HG03103 (cell line): ENCODE measurements around the gene DPP8.
"Not testable (repeated sequence)": the region's sequence is repeated elsewhere in the genome, so short reads cannot be mapped to it uniquely, and the experiment has no call there.

Experiments
- ATAC-seq: cut with Tn5 transposase; IDR thresholded peaks from one replicate; pipeline ENCODE4 v1.9.1; 2021; ENCODE audit warnings: low read depth; ENCODE audit not compliant: unreplicated experiment

The DPP8 gene

DNA sequence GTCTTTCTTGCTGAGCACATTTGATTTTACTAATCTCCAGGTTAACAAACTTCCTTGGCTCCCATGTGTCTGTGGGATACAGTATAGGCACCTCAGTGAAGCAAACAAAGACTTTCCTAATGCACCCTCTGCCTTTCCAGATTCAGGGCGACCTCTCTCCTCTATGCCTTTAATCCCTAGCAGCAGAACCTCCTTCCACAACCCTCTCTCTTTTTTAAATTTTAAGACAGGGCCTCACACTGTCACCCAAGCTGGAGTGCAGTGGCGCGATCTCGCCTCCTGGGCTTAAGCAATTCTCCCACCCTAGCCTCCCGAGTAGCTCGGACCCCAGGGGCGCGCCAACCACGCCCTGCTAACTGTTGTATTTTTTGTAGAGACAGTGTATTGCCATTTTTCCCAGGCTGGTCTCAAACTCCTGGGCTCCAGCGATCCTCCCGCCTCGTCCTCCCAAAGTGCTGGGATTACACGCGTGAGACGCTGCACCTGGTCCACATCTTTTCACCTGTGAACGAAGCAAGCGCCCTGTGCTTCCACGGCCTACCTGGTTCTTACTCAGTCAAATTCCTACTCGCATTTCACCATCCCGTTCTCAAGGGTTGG is 11.1 kb upstream of the DPP8 start:
- ATAC-seq = no peak

DNA sequence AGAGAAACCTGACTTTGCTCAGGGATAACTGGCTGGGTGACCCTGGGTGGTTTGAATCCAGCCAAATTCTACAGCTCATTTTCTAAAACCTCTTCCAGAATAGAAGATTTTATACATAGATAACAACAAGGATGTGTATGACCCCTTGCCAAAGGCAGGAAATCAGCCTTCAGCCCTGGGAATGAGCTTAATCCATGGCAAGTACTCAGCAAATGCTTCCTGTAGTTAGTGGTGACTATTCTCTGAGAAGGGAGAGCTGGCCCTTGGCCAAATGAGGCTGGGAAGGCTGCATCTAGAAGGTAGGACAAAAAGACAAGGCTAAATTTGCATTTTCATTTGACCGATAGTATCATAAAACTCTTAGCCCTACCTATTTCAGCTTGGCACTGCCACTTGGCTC is 8.1 kb upstream of the DPP8 start:
- ATAC-seq = no peak

DNA sequence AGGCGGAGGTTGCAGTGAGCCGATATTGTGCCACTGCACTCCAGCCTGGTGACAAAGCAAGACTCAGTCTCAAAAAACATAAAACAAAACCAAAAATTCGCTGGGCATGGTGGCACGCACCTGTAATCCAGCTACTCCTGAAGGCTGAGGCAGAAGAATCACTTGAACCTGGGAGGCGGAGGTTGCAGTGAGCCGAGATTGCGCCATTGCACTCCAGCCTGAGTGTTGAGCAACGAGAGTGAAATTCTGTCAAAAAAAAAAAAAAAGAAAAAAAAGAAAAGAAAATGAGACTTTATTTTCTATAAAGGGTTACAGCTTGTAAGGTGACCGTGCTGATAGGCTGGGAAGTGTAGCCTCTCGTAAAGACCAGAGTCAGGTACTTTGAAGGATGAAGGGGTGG is 6.7 kb upstream of the DPP8 start:
- no peak for ATAC-seq

DNA sequence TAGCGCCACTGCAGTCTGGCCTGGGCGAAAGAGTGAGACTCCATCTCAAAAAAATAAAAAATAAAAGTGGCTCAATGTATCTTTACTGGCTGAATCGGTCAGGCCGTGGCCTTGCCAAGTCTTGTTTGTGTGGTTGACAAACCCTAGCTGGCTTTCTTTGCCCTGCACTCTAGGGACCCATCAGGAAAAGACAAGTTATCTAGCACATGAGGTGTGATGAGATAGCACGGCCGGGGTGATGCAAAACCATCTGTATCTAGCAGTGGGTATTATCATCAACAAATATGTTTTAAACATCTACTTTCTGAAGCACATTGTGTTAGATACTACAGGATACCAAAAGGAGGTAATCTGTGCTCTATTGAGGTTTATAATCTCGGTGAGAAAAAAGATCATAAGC is 3.9 kb upstream of the DPP8 start:
- ATAC-seq = no peak

DNA sequence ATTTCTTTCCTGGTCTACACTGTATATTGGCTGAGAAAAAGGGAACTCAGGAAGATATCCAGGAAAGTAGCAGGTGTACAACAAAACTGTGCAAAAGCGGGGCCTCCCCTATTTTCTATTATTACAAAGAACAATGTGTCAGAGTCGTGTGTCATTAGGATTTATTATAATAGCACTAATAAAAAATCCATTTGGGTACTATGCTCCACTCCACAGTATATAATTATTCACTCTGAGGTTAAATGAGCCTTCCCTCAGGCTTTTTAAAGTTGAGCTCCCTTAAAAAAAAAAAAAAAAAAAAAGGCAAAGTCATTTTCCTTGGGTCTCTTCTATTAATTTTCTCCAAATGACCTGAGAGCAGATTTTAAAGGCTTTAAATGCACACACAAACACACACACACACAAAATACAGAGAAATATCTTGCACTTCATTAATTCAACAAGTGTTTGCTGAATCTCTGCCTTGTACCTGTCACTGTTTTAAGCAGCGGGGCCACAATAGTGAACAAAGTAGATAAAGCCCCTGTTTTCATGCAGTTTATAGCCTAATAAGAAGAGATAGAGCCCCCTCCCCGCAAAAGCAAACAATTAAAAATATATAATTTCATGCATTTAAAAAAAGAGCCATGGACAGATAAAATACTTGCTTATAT is 1.3 kb upstream of the DPP8 start:
- ATAC-seq = no peak

DNA sequence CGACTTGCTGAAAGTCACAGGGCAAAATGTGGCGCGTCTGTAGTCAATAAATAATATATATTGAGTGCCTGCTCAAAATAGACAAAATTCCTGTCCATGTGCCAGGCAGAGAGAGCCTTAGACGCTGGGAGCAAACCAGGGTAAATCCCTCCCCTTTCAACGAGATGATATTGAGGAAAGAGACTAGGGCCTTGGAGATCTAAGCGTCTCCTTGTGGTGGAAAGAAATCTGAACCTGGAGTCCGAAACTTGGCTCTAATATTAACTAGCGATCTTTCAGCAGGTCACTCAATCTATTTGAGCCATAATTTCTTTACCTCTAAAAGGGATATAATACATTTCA is 348 bp upstream of the DPP8 start:
- no peak for ATAC-seq

DNA sequence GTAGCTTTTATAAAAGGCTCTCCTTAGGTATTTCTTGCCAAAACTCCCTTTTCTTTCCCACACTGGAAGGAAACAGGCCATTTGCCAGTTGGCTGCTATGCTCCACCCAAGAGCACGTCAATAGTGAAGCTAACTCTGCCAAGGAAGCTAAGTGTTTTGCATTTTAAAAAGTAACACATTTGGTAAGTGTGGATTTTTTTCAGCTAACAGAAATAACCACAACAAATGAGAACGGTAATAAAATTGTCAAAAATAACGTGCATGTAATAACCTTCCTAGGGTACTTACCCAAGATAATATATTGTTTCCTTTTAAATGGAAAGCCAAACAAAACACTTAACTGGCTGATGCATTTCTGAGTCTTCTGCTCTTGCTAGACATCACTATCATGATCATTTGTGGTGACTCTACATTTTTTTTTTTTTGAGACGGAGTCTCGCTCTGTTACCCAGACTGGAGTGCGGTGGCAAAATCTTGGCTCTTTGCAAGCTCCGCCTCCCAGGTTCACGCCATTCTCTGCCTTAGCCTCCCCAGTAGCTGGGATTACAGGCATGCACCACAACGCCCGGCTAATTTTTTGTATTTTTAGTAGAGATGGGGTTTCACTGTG is 4.6 kb downstream of the DPP8 start:
- no peak for ATAC-seq

DNA sequence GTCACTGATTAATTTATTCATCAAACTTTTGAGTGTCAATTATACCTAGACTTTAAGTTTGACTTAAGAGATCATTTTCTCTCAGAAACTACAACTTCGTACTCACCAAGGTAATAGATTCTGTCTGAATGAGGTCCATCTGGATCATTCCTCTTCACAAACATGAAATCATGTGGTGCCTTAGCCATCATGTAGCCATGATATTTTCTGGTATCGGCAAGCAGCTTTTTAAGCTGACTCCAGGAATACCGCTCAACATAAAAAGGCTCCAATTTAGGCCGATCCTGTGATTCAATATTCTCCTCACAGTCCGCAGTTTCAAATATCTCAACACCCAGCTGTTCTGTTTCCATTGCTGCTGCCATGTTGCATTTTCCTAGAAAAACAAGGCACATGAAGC is 5.3 kb downstream of the DPP8 start:
- no peak for ATAC-seq

DNA sequence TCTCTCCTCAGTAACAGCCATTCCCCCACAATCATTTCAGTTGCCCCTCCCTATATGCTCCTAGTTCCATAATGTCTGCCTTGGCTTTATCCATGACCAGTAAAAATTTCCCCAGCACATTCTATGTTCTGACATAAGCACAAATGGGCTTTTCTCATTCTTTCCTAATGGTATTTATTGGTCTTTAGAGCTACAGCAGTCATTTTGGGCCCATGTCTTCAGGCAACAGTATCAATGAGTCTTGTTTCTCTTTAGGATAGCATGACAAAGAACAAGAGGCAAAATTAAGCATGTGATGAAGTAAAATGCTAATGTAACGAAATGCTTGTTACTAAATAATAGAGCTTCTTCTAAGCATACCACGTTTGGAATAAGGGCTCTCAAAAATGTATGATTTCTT is 8.2 kb downstream of the DPP8 start:
- no peak for ATAC-seq

DNA sequence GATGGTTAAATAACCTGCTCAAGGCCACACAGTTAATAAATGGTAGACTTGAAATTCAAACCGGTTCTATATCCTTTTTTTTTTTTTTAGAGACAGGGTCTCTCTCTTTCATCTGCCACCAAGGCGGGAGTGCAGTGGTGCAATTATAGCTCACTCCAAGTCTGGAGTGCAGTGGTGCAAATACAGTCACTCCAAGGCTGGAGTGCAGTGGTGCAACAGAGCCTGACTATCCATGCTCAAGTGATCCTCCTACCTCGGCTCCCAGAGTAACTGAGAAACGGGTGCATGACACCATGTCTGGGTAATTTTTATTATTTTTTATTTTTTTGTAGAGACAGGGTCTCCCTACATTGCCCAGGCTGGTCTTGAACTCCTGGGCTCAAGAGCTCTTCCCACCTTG is 23.4 kb downstream of the DPP8 start:
- no peak for ATAC-seq

DNA sequence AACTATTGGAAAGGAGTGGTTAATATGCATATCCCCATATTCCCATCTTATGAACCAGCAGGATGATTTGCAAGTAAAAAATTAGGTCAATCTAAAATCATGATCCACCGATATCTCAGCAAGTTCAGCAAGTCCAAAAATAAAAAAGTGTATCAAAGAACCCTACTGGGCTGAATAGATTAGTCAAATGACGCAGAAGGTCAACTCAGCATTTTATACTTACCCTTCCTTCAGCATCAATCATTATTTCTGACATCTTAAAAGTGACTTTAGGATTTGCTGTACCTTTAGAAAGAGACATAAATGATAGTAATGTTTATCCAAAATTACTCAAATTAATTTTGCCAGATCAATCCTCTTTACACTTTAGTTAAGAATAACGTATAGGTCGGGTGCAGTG is 32.6 kb downstream of the DPP8 start:
- ATAC-seq = no peak

DNA sequence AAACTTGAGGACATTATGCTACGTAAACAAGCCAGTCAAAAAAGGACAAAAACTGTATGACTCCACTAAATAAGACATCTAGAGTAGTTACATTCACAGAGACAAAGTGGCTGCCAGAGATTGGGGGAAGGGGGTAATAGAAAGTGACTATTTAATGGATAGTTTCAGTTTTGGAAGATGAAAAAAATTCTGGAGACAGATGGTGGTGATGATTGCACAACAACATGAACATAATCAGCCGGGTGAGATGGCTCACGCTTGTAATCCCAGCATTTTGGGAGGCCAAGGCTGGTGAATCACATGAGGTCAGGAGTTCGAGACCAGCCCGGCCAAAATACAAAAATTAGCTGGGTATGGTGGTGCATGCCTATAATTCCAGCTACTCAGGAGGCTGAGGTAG is 40.6 kb downstream of the DPP8 start:
- ATAC-seq = no peak

DNA sequence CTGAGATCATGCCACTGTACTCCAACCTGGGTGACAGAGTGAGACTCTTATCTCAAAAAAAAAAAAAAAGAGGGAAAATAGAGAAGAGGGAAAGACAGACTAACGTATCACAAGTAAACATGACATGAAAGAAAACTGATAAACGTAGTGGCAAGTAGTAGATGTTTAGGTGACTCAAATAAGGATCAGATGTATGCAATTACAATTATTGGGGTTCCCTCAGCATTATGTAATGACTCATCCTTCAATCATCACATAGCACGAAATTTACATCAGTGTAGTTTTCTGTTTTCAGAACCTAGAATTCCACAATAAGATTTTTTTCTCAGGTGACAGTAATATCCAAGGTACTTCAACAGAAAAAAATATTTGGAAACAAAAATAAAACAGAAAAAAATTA is 46.6 kb downstream of the DPP8 start:
- ATAC-seq = no peak

DNA sequence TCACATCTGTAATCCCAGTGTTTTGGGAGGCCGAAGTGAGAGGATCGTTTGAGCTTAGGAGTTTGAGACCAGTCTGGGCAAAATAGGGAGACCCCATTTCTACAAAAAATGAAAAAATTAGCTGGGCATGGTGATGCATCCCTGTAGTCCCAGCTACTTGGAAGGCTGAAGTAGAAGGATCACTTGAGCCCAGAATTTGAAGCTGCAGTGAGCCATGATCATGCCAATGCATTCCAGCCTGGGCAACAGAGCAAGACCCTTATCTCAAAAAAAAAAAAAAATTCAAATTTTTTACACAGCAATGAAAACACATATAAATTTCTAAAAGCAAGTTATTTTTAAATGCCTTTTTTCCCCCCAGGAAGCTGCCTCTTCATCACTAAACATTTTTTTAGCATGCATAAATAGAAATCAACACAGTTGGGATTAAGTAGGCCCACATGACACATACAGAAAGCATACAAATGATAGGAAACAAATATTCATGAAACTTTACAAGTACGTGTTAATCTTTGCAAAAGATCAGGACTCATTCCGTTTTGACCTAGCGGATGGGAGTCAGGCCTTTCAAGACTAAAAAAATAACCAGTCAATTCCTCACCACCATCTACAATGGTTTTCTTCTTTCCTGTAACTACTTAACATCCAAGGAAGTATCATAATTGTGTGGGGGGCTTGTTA is 49.1 kb downstream of the DPP8 start:
- ATAC-seq = no peak

DNA sequence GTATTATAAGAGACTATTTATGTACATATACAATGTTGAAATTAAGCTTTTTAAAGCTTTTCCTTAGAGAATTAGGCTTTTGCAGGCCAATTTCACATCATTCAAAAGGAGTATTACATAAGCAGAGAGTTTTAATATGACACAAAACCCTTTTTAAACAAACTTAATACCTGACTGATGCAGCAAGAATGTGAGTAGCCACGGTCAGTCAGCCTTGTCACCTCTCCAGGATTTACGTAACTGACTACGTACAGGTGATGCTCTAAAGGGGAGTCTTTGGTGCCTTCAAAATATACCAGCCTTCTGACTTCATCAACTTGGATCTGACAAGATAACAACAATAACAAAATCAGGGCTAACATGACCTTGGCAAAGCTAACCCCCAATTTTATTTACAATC is 50.6 kb downstream of the DPP8 start:
- ATAC-seq = no peak

DNA sequence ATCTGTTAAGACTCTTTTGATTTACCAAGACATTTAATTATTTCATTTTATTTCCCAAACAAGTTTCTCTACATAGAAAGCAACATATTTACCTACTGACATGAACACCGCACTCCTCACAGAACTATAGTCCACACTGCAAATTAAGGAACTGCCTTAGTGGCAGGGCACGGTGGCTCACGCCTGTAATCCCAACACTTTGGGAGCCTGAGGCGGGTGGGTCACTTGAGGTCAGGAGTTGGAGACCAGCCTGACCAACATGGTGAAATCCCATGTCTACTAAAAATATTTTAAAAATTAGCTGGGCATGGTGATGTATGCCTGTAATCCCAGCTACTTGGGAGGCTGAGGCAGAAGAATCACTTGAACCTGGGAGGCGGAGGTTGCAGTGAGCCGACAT is 54.4 kb downstream of the DPP8 start:
- not testable (repeated sequence) for ATAC-seq

DNA sequence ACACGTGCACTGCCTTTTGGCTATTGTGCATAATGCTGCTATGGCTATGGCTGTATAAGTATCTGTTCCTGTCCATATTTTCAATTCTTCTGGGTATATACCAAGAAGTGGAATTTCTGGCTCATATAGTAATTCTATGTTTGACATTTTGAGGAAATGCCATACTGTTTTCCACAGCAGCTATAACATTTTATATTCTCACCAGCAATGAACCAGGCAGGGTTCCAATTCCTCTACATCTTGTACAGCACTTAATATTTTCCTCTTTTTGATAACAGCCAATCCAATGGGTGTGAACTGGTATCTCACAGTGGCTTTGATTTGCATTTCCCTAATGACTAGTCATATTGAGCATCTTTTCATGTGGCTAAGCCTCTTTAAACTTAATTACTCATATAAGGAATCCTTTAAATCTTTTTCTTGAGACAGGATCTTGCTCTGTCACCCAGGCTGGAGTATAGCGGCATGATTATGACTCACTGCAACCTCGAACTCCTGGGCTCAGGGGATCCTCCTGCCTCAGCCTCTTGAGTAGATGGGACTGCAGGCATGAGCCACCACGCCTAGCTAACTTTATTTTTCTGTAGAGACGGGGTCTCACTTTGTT is 56.6 kb downstream of the DPP8 start:
- ATAC-seq = no peak

DNA sequence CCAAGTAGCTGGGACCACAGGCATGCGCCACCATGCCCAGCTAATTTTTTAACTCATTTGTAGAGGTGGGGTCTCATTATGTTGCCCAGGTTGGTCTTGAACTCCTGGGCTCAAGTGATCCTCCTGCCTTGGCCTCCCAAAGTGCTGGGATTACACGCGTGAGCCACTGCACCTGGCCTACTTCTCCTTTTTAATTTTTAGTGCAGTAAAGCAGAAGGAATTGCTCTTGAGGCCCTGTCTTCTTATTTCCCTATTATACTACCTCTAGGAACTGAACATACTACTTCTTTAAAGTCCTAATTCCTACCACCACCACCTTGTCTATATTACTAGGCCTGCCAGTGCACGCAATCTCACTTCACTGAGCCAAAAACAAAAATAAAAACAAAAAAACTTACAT is 62.2 kb downstream of the DPP8 start:
- ATAC-seq = not testable (repeated sequence)

DNA sequence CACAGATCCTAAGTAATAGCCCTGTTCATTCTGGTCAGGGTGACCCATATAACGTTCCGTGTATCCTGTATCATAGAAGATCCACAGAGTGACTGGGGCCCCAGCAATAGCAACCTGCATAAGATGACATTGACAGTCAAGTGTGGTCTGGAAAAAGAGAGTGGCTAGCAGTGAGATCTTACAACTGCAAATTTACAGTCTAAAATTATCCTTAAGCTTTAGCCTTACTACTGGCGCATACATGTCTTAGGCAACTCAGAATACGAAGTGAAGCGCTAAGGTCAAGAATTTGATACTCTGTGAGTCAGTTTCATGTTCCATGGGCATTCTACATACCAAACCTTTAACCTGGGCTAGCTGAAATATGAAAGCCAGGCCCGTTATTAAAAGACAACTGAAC is 65.5 kb downstream of the DPP8 start:
- ATAC-seq = no peak

DNA sequence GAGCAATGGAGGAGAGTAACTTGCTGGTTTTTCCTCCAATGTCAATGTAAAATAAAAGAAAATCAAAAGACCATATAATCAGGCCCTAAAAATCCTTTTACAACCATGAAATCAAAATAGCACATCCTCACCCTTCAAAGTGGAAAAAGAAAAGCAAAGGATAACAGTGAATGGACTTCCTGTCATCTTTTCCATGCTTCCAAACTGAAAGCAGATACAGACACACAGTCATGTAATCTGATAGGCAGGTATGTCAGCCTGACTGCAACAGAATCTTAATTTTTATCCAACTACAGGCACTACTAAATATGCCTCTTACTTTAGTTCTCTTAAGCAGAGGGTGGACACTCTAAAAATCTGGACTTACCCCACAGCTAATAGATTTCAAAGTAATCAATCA is 66.9 kb downstream of the DPP8 start:
- ATAC-seq = no peak

DNA sequence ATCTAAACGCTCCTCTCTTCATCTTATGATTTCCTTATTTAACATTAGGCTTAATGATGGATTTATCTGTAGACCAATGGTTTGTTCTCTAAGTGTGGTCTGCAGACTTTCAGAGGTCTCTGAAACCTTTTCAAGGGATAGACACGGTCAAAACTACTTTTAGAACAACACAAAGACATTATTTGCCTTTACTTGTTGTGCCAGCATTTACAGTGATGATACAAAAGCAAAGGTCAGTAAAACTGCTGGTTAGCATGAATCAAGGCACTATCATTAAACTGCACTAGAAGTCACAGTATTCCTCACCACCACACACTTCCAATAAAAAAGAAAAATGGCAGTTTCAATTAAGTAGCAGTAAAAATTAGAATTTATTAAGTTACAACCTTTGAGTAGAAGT is 70.3 kb downstream of the DPP8 start:
- ATAC-seq = no peak

DNA sequence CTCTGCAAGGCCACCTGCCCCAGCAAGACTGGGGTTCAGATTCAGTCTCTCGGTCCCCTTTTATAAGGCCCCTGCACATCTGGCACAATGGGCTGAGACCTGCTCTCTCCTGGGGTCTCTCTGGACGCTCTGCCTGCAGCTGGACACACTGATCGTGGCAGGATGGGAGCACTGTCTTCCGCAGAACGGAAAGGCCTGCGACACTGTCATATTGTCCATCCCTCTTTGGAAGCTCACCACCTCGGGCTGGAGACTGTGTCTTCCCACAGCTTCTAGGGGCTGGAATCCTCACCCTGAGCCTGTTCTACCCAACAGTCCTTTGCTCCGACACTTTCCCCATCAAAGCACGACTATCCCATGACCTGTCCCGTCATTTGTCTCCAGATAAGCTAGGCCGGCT is 83.3 kb downstream of the DPP8 start:
- ATAC-seq = no peak
